CD4-positive, alpha-beta T cell (primary cell): Measurements from ENCODE around the gene ARHGAP25. TPM values are rescaled to one million over a fixed set of nuclear protein-coding genes. Genes with fewer than 3 reads are reported as not detected.

ENCODE experiments used
- ATAC-seq: fragments of 200-7000 bp; cut with Tn5 transposase; one replicate; pipeline ENCODE4 v1.10.0; 2022; ENCODE audit warnings: mild to moderate bottlenecking; ENCODE audit not compliant: poor library complexity
- CTCF ChIA-PET: fragments of 350-600 bp; sonication (Branson Sonifier 250); formaldehyde crosslinking; loops from one replicate; lab custom pipeline; 2021; ENCODE audit warnings: antibody characterized with exemption, inconsistent platforms; lab: Charles Lee
- POLR2A ChIA-PET: fragments of 350-600 bp; sonication (Branson Sonifier 250); formaldehyde crosslinking; loops from one replicate; lab custom pipeline; 2021; ENCODE audit warnings: antibody characterized with exemption, inconsistent platforms; lab: Charles Lee
- DNase-seq, 14 experiments: peaks; one replicate each; pipeline ENCODE4 v3.0.0-alpha.2; 2013 to 2020; ENCODE audit warnings: mixed read lengths in 2 of 14
- H3K27ac ChIP-seq, 2 donors: one replicate each; pipeline versions ENCODE4 v1.5.1 to v1.7.0; 2013; ENCODE audit warnings: low read length in 2 of 2, low read depth in 1 of 2, mild to moderate bottlenecking in 1 of 2
- H3K27me3 ChIP-seq, 2 experiments: 1 replicate in 1 of 2; 2 replicates in 1 of 2; pipeline versions ENCODE4 v1.6.1 to v1.7.0; 2013; ENCODE audit warnings: low read length in 2 of 2, control low read depth in 1 of 2, mild to moderate bottlenecking in 1 of 2, moderate library complexity in 1 of 2; ENCODE audit not compliant: insufficient read depth in 2 of 2, control insufficient read depth in 1 of 2
- H3K36me3 ChIP-seq: one replicate; pipeline ENCODE4 v1.6.1; 2013; ENCODE audit warnings: low read length, control low read depth; ENCODE audit not compliant: insufficient read depth
- H3K4me1 ChIP-seq: one replicate; pipeline ENCODE4 v1.6.1; 2013; ENCODE audit warnings: low read length, control low read depth; ENCODE audit not compliant: insufficient read depth
- H3K4me3 ChIP-seq: one replicate; pipeline ENCODE4 v1.5.1; 2013; ENCODE audit warnings: mild to moderate bottlenecking, low read length, moderate library complexity
- H3K9me3 ChIP-seq, 2 experiments: 1 replicate in 1 of 2; 2 replicates in 1 of 2; pipeline versions ENCODE4 v1.6.1 to v1.7.0; 2013; ENCODE audit warnings: low read length in 2 of 2, mild to moderate bottlenecking in 2 of 2, control low read depth in 1 of 2, moderate library complexity in 1 of 2; ENCODE audit not compliant: control insufficient read depth in 1 of 2, insufficient read depth in 1 of 2
- H3K27ac Mint-ChIP-seq: one replicate; pipeline ENCODE4 v1.8.0; 2020; ENCODE audit warnings: mixed read lengths
- H3K27me3 Mint-ChIP-seq: one replicate; pipeline ENCODE4 v1.8.0; 2021; ENCODE audit warnings: mixed read lengths
- H3K36me3 Mint-ChIP-seq: one replicate; pipeline ENCODE4 v1.8.0; 2021; ENCODE audit warnings: low read depth, mixed read lengths
- H3K4me1 Mint-ChIP-seq: one replicate; pipeline ENCODE4 v1.8.0; 2021; ENCODE audit warnings: low read depth, mixed read lengths
- H3K4me3 Mint-ChIP-seq: one replicate; pipeline ENCODE4 v1.8.0; 2020; ENCODE audit warnings: mild to moderate bottlenecking, mixed read lengths
- H3K9me3 Mint-ChIP-seq: one replicate; pipeline ENCODE4 v1.8.0; 2020; ENCODE audit warnings: mixed read lengths
- CTCF ChIP-seq: fragments of 200-600 bp; IDR thresholded peaks from one replicate; pipeline ENCODE4 v1.8.0; 2022; ENCODE audit warnings: antibody characterized with exemption, mild to moderate bottlenecking
- intact Hi-C, 2 experiments: fragments of 100-400 bp; cut with DNase I in 1 of 2; cut with micrococcal nuclease in 1 of 2; formaldehyde crosslinking; loops; one replicate each; pipeline versions ENCODE4 v1.15.1 to v1.9.0; 2023 to 2025; cut with DNase I, micrococcal nuclease
- total RNA-seq, 174 experiments: library from RNA in 2 of 174; stranded (reverse) in 2 of 174; gene quantifications; one replicate each; pipeline ENCODE4 v1.2.3 and lab custom pipeline; 2021 to 2026

The ARHGAP25 gene
- total RNA-seq, 2 experiments from 2014 or later, result 39.3 to 41.8 TPM

DNA sequence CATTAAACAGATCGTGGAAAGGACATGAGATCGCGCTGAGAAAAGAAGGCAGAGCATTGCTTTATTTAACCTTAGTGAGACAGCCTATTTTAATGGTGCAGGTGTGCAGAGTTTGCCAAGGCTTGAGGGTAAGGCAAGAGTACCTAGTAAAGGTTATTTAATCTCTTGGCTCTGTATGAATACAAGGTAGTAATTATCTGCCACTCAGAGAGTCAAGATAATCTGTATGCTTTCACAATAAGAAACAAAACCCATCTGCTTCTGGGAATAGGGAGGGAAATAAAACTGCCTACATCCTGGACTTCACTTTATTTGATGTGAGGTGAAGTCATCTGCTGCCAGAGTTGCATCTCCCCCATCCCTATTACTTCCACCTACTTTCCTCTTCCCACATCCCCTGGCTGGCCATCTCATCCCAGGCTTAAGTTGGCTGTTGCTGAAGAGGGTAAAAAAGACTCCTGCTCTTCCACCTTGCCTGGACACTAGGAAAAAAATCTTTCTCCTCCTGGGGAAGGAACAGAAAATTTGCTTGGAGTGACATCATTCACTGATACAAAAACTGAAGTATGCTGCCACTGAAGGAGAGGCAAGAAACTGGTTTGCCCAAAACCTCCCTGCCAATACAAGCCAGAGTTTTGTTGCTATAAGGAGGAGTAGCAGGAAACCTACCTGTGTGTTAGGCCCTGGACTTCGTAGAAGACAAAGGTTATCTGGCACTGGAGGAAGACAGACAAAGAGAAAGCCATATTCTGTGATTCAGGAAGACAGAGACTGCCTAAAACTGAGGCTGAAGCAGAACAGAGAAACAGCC, 35.8 kb upstream of the ARHGAP25 start:
- peaks cover 8% of the 10 kb centered on the region for H3K27me3 Mint-ChIP-seq
- no peak for DNase-seq
- CTCF ChIA-PET, result no interaction called here
- H3K27ac Mint-ChIP-seq, result no peak overlapping the region
- ATAC-seq, result no peak
- Histone ChIP-seq H3K36me3 (no peaks in the 10 kb centered on the region), H3K27me3 (no peaks in the 10 kb centered on the region), H3K9me3 (peaks cover 0 to 6% of the 10 kb centered on the region in 2 experiments), H3K4me3 (no peak overlapping the region), H3K27ac (no peak overlapping the region), H3K4me1 (no peaks in the 10 kb centered on the region)
- POLR2A ChIA-PET, result no interaction called here
- H3K4me3 Mint-ChIP-seq, result no peak overlapping the region
- H3K9me3 Mint-ChIP-seq, result peaks cover 4% of the 10 kb centered on the region
- intact Hi-C loops, result no loop called here
- H3K4me1 Mint-ChIP-seq, result peaks cover 8% of the 10 kb centered on the region
- H3K36me3 Mint-ChIP-seq, result no peaks in the 10 kb centered on the region
- no peak for TF ChIP-seq CTCF

DNA sequence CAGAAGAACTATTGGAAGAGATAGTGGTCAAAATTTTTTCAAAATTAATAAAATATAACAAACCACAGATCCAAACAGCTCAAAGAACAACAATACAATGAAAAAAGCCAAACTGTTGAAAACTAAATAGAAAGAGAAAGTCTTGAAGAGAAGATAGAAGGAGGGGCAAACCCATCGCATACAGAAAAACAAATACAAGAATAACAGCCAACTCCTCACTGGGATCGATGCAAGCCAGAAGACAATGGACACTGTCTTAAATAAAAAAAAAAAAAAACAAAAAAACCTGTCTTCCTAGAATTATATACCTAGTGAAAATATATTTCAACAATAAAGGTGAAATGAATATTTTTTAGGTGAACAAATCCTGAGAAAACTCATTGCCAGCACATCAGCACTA, 34.1 kb upstream of the ARHGAP25 start:
- ChIA-PET CTCF (interaction anchor here (0.7 to 1.2 kb wide), 2 partner anchors 106 to 219 kb away, joined by 3 to 4 read pairs; no protein-coding TSS in a partner anchor), POLR2A (no interaction called here)
- H3K27me3 Mint-ChIP-seq, result no peaks in the 10 kb centered on the region
- no peaks in the 10 kb centered on the region for H3K4me1 ChIP-seq
- TF ChIP-seq CTCF, result no peak
- intact Hi-C loops, result no loop called here
- no peaks in the 10 kb centered on the region for H3K36me3 ChIP-seq
- no peak overlapping the region for H3K4me3 ChIP-seq
- peaks cover 8% of the 10 kb centered on the region for H3K4me1 Mint-ChIP-seq
- DNase-seq, result no peak
- peaks cover 0 to 6% of the 10 kb centered on the region in 2 experiments for H3K9me3 ChIP-seq
- peaks cover 4% of the 10 kb centered on the region for H3K9me3 Mint-ChIP-seq
- no peaks in the 10 kb centered on the region for H3K36me3 Mint-ChIP-seq
- H3K27ac ChIP-seq, result no peak overlapping the region
- no peaks in the 10 kb centered on the region for H3K27me3 ChIP-seq
- no peak overlapping the region for H3K27ac Mint-ChIP-seq
- no peak overlapping the region for H3K4me3 Mint-ChIP-seq
- ATAC-seq, result no peak

DNA sequence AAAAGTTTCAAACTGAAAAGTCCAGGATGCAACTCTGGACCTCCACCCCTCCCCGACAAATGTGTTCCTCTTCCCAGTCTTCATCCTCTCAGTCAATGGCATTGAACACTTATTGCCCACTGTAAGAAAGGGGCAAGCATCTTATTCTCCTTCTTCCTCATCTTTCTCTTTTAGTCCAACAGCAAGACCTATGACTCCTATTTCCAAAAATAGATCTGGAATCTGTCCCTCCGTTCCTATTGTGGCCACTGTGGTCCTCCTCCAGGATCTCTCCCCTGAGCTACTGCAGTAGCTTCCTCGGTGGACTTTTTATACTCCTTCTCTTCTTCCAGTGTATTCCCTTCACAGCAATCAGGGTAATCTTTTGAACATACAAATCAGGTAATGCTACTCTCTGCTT, 28.0 kb upstream of the ARHGAP25 start:
- no peak for TF ChIP-seq CTCF
- Mint-ChIP-seq H3K4me1 (peaks cover 15% of the 10 kb centered on the region), H3K9me3 (no peaks in the 10 kb centered on the region), H3K4me3 (no peak overlapping the region), H3K36me3 (no peaks in the 10 kb centered on the region), H3K27me3 (no peaks in the 10 kb centered on the region), H3K27ac (no peak overlapping the region)
- ChIA-PET CTCF (no interaction called here), POLR2A (no interaction called here)
- H3K27ac ChIP-seq, result no peak overlapping the region
- DNase-seq, result no peak
- no peaks in the 10 kb centered on the region for H3K9me3 ChIP-seq
- ATAC-seq, result no peak
- no peaks in the 10 kb centered on the region for H3K36me3 ChIP-seq
- H3K4me1 ChIP-seq, result peaks cover 6% of the 10 kb centered on the region
- no peak overlapping the region for H3K4me3 ChIP-seq
- H3K27me3 ChIP-seq, result no peaks in the 10 kb centered on the region
- intact Hi-C loops, result loop anchor here (5.0 kb wide), 3 partner anchors 131 to 244 kb away; no protein-coding TSS in a partner anchor
